DMS79 (cell line): ENCODE data around the gene C1orf105.

ENCODE experiments used
- DNase-seq: peaks from one replicate; lab custom pipeline; 2025; lab: John Stamatoyannopoulos, UW

C1orf105 gene

GRCh38 chr1:172457479-172458130 is 37.1 kb downstream of the C1orf105 start:
- no peak for DNase-seq

- DNase-seq = no peak
Observed at GRCh38 chr1:172460177-172460576, 39.7 kb downstream of the C1orf105 start.

- no peak for DNase-seq
Observed at GRCh38 chr1:172460887-172461315, 40.4 kb downstream of the C1orf105 start.

GRCh38 chr1:172465617-172466016 is 45.1 kb downstream of the C1orf105 start:
- DNase-seq = no peak

- DNase-seq = no peak
Observed at GRCh38 chr1:172466795-172467407, 46.4 kb downstream of the C1orf105 start.

GRCh38 chr1:172467446-172467845 is 47.0 kb downstream of the C1orf105 start:
- DNase-seq = no peak

- DNase-seq = no peak
Observed at GRCh38 chr1:172468296-172468695, 47.8 kb downstream of the C1orf105 start.

- DNase-seq = no peak
Observed at GRCh38 chr1:172469717-172470116, 49.2 kb downstream of the C1orf105 start.

- no peak for DNase-seq
Observed at GRCh38 chr1:172470149-172470548, 49.7 kb downstream of the C1orf105 start.

- DNase-seq = no peak
Observed at GRCh38 chr1:172471666-172472065, 51.2 kb downstream of the C1orf105 start.

- DNase-seq = no peak
Observed at GRCh38 chr1:172472495-172472894, 52.0 kb downstream of the C1orf105 start.

GRCh38 chr1:172473302-172473701 is 52.8 kb downstream of the C1orf105 start:
- DNase-seq = no peak

GRCh38 chr1:172473842-172474241 is 53.4 kb downstream of the C1orf105 start:
- no peak for DNase-seq

GRCh38 chr1:172476218-172476811 is 55.8 kb downstream of the C1orf105 start:
- DNase-seq = no peak

GRCh38 chr1:172477216-172477615 is 56.7 kb downstream of the C1orf105 start:
- no peak for DNase-seq

GRCh38 chr1:172477741-172478140 is 57.3 kb downstream of the C1orf105 start:
- DNase-seq = no peak

- no peak for DNase-seq
Observed at GRCh38 chr1:172478485-172478884, 58.0 kb downstream of the C1orf105 start.

GRCh38 chr1:172480431-172480830 is 59.9 kb downstream of the C1orf105 start:
- DNase-seq = no peak

GRCh38 chr1:172482044-172482443 is 61.6 kb downstream of the C1orf105 start:
- DNase-seq = no peak

- no peak for DNase-seq
Observed at GRCh38 chr1:172483448-172483847, 63.0 kb downstream of the C1orf105 start.

GRCh38 chr1:172484252-172484651 is 63.8 kb downstream of the C1orf105 start:
- no peak for DNase-seq

GRCh38 chr1:172485626-172486025 is 65.1 kb downstream of the C1orf105 start:
- no peak for DNase-seq

- DNase-seq = no peak
Observed at GRCh38 chr1:172486805-172487454, 66.4 kb downstream of the C1orf105 start.
